Uterine smooth muscle cell (primary cell): ENCODE measurements around the gene KRTAP4-1. TPM values are rescaled to one million over a fixed set of nuclear protein-coding genes. Genes with fewer than 3 reads are reported as not detected.

ENCODE experiments used
- total RNA-seq: library from RNA; depleted of rRNA; stranded (reverse); fragments of >200 nt; gene quantifications from 2 replicates; pipeline ENCODE4 v1.2.3, GENCODE V29; 2014

KRTAP4-1 gene
- total RNA-seq, result 0.11 TPM in 1 of 2 replicates, not detected in the other

GRCh38 chr17:41184480-41184961 lies at the start of gene KRTAP4-1:
KRTAP4-1 (minus strand) TSS chr17:41184911; CDS start chr17:41184854, 57 bp downstream.

DNA sequence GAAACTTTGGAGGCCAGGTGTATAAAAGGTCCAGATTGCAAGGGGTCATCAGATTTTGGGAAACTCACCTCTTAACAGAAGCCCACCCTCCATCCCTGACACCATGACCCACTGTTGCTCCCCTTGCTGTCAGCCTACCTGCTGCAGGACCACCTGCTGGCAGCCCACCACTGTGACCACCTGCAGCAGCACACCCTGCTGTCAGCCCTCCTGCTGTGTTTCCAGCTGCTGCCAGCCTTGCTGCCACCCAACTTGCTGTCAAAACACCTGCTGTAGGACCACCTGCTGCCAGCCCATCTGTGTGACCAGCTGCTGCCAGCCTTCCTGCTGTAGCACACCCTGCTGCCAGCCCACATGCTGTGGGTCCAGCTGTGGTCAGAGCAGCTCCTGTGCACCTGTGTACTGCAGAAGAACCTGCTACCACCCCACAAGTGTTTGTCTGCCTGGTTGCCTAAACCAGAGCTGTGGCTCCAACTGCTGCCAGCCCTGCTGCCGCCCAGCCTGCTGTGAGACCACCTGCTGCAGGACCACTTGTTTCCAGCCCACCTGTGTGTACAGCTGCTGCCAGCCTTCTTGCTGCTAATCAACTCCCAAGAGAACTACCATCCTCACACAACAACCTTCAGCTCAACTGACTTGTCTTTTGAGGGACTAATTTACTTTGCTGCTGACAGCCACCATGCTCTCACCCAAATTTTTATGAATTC lies 47.8 kb upstream of the KRTAP4-1 start, which contains the start of gene KRTAP9-3:
KRTAP9-3 (plus strand) TSS at position 51 of the 707 bp plus-strand sequence; CDS start at position 104, 53 bp downstream.

GRCh38 chr17:41226598-41227095 lies 41.9 kb upstream of the KRTAP4-1 start, which contains the start of gene KRTAP9-2:
KRTAP9-2 (plus strand) TSS chr17:41226648; CDS start chr17:41226655, 7 bp downstream.

DNA sequence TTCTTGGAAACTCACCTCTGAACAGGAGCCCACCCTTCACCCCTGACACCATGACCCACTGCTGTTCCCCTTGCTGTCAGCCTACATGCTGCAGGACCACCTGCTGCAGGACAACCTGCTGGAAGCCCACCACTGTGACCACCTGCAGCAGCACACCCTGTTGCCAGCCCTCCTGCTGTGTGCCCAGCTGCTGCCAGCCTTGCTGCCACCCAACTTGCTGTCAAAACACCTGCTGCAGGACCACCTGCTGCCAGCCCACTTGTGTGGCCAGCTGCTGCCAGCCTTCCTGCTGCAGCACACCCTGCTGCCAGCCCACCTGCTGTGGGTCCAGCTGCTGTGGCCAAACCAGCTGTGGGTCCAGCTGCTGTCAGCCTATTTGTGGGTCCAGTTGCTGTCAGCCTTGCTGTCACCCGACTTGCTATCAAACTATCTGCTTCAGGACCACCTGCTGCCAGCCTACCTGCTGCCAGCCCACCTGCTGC lies 5.2 kb upstream of the KRTAP4-1 start, which contains the start of gene KRTAP9-1:
KRTAP9-1 (plus strand) TSS at position 51 of the 482 bp plus-strand sequence; CDS start at position 51, 0 bp downstream.

GRCh38 chr17:41177727-41178271 lies 6.9 kb downstream of the KRTAP4-1 start, which contains the start of gene KRTAP4-2:
KRTAP4-2 (minus strand) TSS chr17:41178221; CDS start chr17:41178164, 57 bp downstream.

GRCh38 chr17:41168121-41168520 lies 16.6 kb downstream of the KRTAP4-1 start, which contains the start of gene KRTAP4-3:
KRTAP4-3 (minus strand) TSS chr17:41168221; CDS start chr17:41168172, 49 bp downstream.

GRCh38 chr17:41160648-41161047 lies 24.1 kb downstream of the KRTAP4-1 start, which contains the start of gene KRTAP4-4:
KRTAP4-4 (minus strand) TSS chr17:41160748; CDS start chr17:41160691, 57 bp downstream.

GRCh38 chr17:41149652-41149985 lies 35.1 kb downstream of the KRTAP4-1 start, which contains the start of gene KRTAP4-5:
KRTAP4-5 (minus strand) TSS chr17:41149825; CDS start chr17:41149767, 58 bp downstream.

GRCh38 chr17:41140360-41141131 lies 44.2 kb downstream of the KRTAP4-1 start, which contains the start of gene KRTAP4-6:
KRTAP4-6 (minus strand) TSS chr17:41140544; CDS start chr17:41140487, 57 bp downstream.

Other genes starting within 250 kb of the KRTAP4-1 start
- gene KRT23, start 247.3 kb downstream of the KRTAP4-1 start, total RNA-seq, result 0.50 and 0.55 TPM in 2 replicates
- gene KRT39, start 218.0 kb downstream of the KRTAP4-1 start, total RNA-seq, result 0.11 TPM in 1 of 2 replicates, not detected in the other
- not detected in 2 replicates for gene KRT40, start 200.6 kb downstream of the KRTAP4-1 start, total RNA-seq
- not detected in 2 replicates for gene KRTAP3-3, start 190.7 kb downstream of the KRTAP4-1 start, total RNA-seq
- gene KRTAP3-2, start 185.0 kb downstream of the KRTAP4-1 start, total RNA-seq, result not detected in 2 replicates
- not detected in 2 replicates for gene KRTAP3-1, start 175.8 kb downstream of the KRTAP4-1 start, total RNA-seq
- gene KRTAP1-5, start 157.7 kb downstream of the KRTAP4-1 start, total RNA-seq, result 32.6 and 54.1 TPM in 2 replicates
- not detected in 2 replicates for gene KRTAP1-4, start 154.7 kb downstream of the KRTAP4-1 start, total RNA-seq
- gene KRTAP1-3, start 150.0 kb downstream of the KRTAP4-1 start, total RNA-seq, result not detected in 2 replicates
- gene KRTAP1-1, start 143.5 kb downstream of the KRTAP4-1 start, total RNA-seq, result 0.55 and 0.87 TPM in 2 replicates
- not detected in 2 replicates for gene KRTAP2-1, start 137.6 kb downstream of the KRTAP4-1 start, total RNA-seq
- not detected in 2 replicates for gene KRTAP2-2, start 129.7 kb downstream of the KRTAP4-1 start, total RNA-seq
- 0.12 and 1.00 TPM in 2 replicates for gene KRTAP2-3, start 124.8 kb downstream of the KRTAP4-1 start, total RNA-seq
- gene KRTAP2-4, start 119.0 kb downstream of the KRTAP4-1 start, total RNA-seq, result not detected in 2 replicates
- gene KRTAP4-7, start 100.8 kb downstream of the KRTAP4-1 start, total RNA-seq, result not detected in 2 replicates
- not detected in 2 replicates for gene KRTAP4-8, start 86.8 kb downstream of the KRTAP4-1 start, total RNA-seq
- not detected in 2 replicates for gene KRTAP4-16, start 82.7 kb downstream of the KRTAP4-1 start, total RNA-seq
- gene KRTAP4-9, start 79.5 kb downstream of the KRTAP4-1 start, total RNA-seq, result 0.12 TPM in 1 of 2 replicates, not detected in the other
- gene KRTAP4-11, start 66.5 kb downstream of the KRTAP4-1 start, total RNA-seq, result not detected in 2 replicates
- gene KRTAP4-12, start 60.7 kb downstream of the KRTAP4-1 start, total RNA-seq, result not detected in 2 replicates
- gene KRTAP4-6, start 44.4 kb downstream of the KRTAP4-1 start, total RNA-seq, result not detected in 2 replicates
- gene KRTAP4-5, start 35.1 kb downstream of the KRTAP4-1 start, total RNA-seq, result not detected in 2 replicates
- gene KRTAP4-4, start 24.2 kb downstream of the KRTAP4-1 start, total RNA-seq, result not detected in 2 replicates
- gene KRTAP4-3, start 16.7 kb downstream of the KRTAP4-1 start, total RNA-seq, result not detected in 2 replicates
- gene KRTAP4-2, start 6.7 kb downstream of the KRTAP4-1 start, total RNA-seq, result not detected in 2 replicates
- not detected in 2 replicates for gene KRTAP9-1, start 5.0 kb upstream of the KRTAP4-1 start, total RNA-seq
- not detected in 2 replicates for gene KRTAP9-2, start 41.7 kb upstream of the KRTAP4-1 start, total RNA-seq
- not detected in 2 replicates for gene KRTAP9-3, start 47.5 kb upstream of the KRTAP4-1 start, total RNA-seq
- gene KRTAP9-8, start 53.1 kb upstream of the KRTAP4-1 start, total RNA-seq, result not detected in 2 replicates
- gene KRTAP9-4, start 64.8 kb upstream of the KRTAP4-1 start, total RNA-seq, result not detected in 2 replicates
- gene KRTAP9-9, start 70.5 kb upstream of the KRTAP4-1 start, total RNA-seq, result not detected in 2 replicates
- gene KRTAP9-6, start 80.5 kb upstream of the KRTAP4-1 start, total RNA-seq, result not detected in 2 replicates
- gene KRTAP9-7, start 90.8 kb upstream of the KRTAP4-1 start, total RNA-seq, result not detected in 2 replicates
- not detected in 2 replicates for gene KRTAP29-1, start 117.9 kb upstream of the KRTAP4-1 start, total RNA-seq
- not detected in 2 replicates for gene KRTAP16-1, start 124.4 kb upstream of the KRTAP4-1 start, total RNA-seq
- 0.12 and 0.33 TPM in 2 replicates for gene KRTAP17-1, start 130.8 kb upstream of the KRTAP4-1 start, total RNA-seq
- gene KRT33A, start 165.9 kb upstream of the KRTAP4-1 start, total RNA-seq, result not detected in 2 replicates
- 1.1 and 2.7 TPM in 2 replicates for gene KRT33B, start 184.9 kb upstream of the KRTAP4-1 start, total RNA-seq
- gene KRT34, start 197.4 kb upstream of the KRTAP4-1 start, total RNA-seq, result 133 and 203 TPM in 2 replicates
- not detected in 2 replicates for gene KRT31, start 212.7 kb upstream of the KRTAP4-1 start, total RNA-seq
- gene KRT37, start 239.7 kb upstream of the KRTAP4-1 start, total RNA-seq, result not detected in 2 replicates